Erythroblast (primary cell): ENCODE data around the gene ZBTB38.

ENCODE experiments used
- GATA1 ChIP-seq: IDR thresholded peaks from 2 replicates; pipeline ENCODE4 v1.6.1; 2011; ENCODE audit warnings: low read depth, mild to moderate bottlenecking, control low read depth, low read length, moderate library complexity
- POLR2A ChIP-seq: IDR thresholded peaks from 2 replicates; pipeline ENCODE4 v1.6.1; 2011; ENCODE audit warnings: mild to moderate bottlenecking, low read length

DNA sequence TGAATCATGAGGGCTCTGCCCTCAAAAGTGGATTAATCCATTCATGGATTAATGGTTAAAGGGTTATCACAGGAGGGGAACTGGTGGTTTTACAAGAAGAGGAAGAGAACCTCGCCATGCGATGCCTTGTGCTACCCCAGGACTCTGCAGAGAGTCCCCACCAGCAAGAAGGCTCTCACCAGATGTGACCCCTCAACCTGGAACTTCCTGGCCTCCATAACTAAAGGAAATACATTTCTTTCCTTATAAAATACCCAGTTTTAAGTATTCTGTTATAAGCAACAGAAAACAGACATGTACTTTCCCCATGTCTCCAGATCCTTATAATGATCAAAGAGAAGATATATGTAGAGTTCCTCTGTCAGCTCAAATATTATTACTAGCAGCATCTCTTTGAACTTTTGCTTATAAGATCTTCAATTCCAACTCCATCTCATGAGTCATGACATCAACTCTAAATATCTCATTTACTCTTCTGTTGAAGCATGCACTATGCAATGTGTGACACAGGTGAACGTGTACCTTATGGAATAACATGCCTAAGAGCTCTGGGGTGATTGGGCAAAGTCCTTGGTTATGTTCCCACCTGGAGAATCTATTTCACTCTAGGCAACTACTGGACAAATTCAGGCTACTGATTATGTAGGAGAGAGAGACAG lies 37.5 kb upstream of the ZBTB38 start:
- TF ChIP-seq POLR2A (no peak), GATA1 (no peak)
